HepG2 (cell line): Measurements from ENCODE around the gene ARHGEF16.

Experiments
- CTCF ChIP-seq: sonication (generic); formaldehyde crosslinking; IDR thresholded peaks from 2 replicates; pipeline ENCODE4 v1.5.0; 2020; ENCODE audit warnings: mild to moderate bottlenecking, missing genetic modification reagents, moderate library complexity
- FOXP4 ChIP-seq: sonication (generic); formaldehyde crosslinking; IDR thresholded peaks from 2 replicates; pipeline ENCODE4 v1.4.0; 2020; ENCODE audit warnings: missing genetic modification reagents
- GABPA ChIP-seq, 2 experiments: IDR thresholded peaks; 2 replicates each; pipeline ENCODE4 v1.6.1; 2011 to 2016; ENCODE audit warnings: low read depth in 2 of 2, low read length in 1 of 2, missing biosample characterization in 1 of 2, missing genetic modification characterization in 1 of 2
- HCFC1 ChIP-seq: fragments of 150-350 bp; IDR thresholded peaks from 2 replicates; pipeline ENCODE4 v1.6.1; 2014; ENCODE audit warnings: low read depth, low read length
- HIVEP1 ChIP-seq: sonication (generic); formaldehyde crosslinking; IDR thresholded peaks from 2 replicates; pipeline ENCODE4 v1.4.0; 2020; ENCODE audit warnings: mild to moderate bottlenecking, missing genetic modification reagents
- JUNB ChIP-seq: sonication (generic); formaldehyde crosslinking; IDR thresholded peaks from 2 replicates; pipeline ENCODE4 v1.8.0; 2022; ENCODE audit warnings: missing genetic modification reagents, mild to moderate bottlenecking, borderline replicate concordance
- MAFK ChIP-seq, 2 experiments: IDR thresholded peaks in 1 of 2; conservative IDR thresholded peaks in 1 of 2; 2 replicates each; pipeline ENCODE4 v1.6.1; 2011; ENCODE audit warnings: improper control_type of control experiment in 2 of 2, low read length in 2 of 2
- TAF1 ChIP-seq: sonication (generic); formaldehyde crosslinking; IDR thresholded peaks from 2 replicates; pipeline ENCODE4 v1.4.0; 2020; ENCODE audit warnings: missing genetic modification reagents
- U2AF2 ChIP-seq: fragments of 200-400 bp; formaldehyde crosslinking; IDR thresholded peaks from 2 replicates; pipeline ENCODE4 v1.6.1; 2017; ENCODE audit warnings: low read depth, mild to moderate bottlenecking, low read length
- ZBTB33 ChIP-seq: sonication (generic); formaldehyde crosslinking; IDR thresholded peaks from 2 replicates; pipeline ENCODE4 v1.4.0; 2020; ENCODE audit warnings: missing genetic modification reagents
- ZC3H4 ChIP-seq: sonication (generic); formaldehyde crosslinking; IDR thresholded peaks from 2 replicates; pipeline ENCODE4 v1.4.0; 2020; ENCODE audit warnings: missing genetic modification reagents, borderline replicate concordance
- ZNF24 ChIP-seq: fragments of 450-650 bp; IDR thresholded peaks from 2 replicates; pipeline ENCODE4 v1.6.1; 2017; ENCODE audit warnings: antibody characterized with exemption, mild to moderate bottlenecking

GRCh38 chr1:3431266-3431665 is 23.2 kb upstream of the ARHGEF16 start:
- TF ChIP-seq ZBTB33 (CRISPR knock-in tag): no peak
- peak; percentile 84 for TF ChIP-seq CTCF (CRISPR knock-in tag)
- TF ChIP-seq ZC3H4 (CRISPR knock-in tag): no peak
- TF ChIP-seq FOXP4 (CRISPR knock-in tag): no peak
- no peak for TF ChIP-seq TAF1
- TF ChIP-seq ZNF24: no peak
- no peak for TF ChIP-seq HIVEP1
- TF ChIP-seq MAFK (conservative IDR thresholded peaks at IDR 0.05 in 1 of 2, IDR thresholded peaks at IDR 0.05 in 1 of 2; ENCODE audit: low read length in 2 of 2): no peak
- TF ChIP-seq U2AF2: no peak
- TF ChIP-seq GABPA (IDR thresholded peaks at IDR 0.05; ENCODE audit: low read depth, low read length): no peak
- no peak for TF ChIP-seq GABPA (CRISPR knock-in tag; IDR thresholded peaks at IDR 0.05; ENCODE audit: low read depth)
- TF ChIP-seq HCFC1: no peak
- no peak for TF ChIP-seq JUNB (CRISPR knock-in tag)
